Measurements from ENCODE around the gene MISP3.
A peak's percentile ranks its signal among the peaks of the same experiment; 100 is the strongest.
"Not testable (repeated sequence)": the region's sequence is repeated elsewhere in the genome, so short reads cannot be mapped to it uniquely, and the experiment has no call there.

The MISP3 gene

DNA sequence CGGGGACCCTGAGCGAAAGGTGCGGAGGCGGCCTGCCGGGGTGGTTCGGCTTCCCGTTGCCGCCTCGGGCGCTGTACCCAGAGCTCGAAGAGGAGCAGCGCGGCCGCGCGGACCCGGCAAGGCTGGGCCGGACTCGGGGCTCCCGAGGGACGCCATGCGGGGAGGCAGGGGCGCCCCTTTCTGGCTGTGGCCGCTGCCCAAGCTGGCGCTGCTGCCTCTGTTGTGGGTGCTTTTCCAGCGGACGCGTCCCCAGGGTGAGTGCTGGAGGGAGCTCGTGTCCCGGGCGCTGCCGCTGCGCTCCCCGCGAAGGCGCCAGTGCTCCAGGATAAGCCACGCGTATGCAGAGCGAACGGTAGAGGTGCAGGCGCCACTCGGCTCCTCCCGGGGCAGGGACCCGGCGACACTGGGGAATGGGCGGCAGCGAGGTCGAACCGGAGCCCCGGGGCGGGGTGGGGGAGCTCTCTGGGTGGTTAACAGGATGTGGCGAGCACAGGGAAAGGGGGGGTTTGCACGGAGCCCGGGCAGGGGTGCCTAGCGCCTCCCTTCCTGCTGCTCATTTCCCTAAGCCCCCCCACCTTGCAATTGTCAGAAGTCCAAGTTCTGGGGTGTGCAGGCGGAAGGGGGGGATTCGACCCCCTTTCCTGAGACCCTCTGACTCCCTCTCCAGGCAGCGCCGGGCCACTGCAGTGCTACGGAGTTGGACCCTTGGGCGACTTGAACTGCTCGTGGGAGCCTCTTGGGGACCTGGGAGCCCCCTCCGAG, 40.7 kb upstream of the MISP3 start, which contains the start of gene IL27RA:
IL27RA (plus strand) TSS at position 44 of the 762 bp plus-strand sequence; CDS start at position 155, 111 bp downstream.
- DNase-seq (ENCODE audit: extremely low read depth, low read depth), result no peak
- TF ChIP-seq, protein P1, sequence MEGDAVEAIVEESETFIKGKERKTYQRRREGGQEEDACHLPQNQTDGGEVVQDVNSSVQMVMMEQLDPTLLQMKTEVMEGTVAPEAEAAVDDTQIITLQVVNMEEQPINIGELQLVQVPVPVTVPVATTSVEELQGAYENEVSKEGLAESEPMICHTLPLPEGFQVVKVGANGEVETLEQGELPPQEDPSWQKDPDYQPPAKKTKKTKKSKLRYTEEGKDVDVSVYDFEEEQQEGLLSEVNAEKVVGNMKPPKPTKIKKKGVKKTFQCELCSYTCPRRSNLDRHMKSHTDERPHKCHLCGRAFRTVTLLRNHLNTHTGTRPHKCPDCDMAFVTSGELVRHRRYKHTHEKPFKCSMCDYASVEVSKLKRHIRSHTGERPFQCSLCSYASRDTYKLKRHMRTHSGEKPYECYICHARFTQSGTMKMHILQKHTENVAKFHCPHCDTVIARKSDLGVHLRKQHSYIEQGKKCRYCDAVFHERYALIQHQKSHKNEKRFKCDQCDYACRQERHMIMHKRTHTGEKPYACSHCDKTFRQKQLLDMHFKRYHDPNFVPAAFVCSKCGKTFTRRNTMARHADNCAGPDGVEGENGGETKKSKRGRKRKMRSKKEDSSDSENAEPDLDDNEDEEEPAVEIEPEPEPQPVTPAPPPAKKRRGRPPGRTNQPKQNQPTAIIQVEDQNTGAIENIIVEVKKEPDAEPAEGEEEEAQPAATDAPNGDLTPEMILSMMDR (IDR thresholded peaks at IDR 0.05; ENCODE audit: low read depth, low read length, missing control alignments), result peak; percentile 76
- H3K4me3 ChIP-seq (replicated peaks; ENCODE audit: low read depth, low read length), result peak within 1 kb of the TSS; percentile 74

- TF ChIP-seq, protein P1 (IDR thresholded peaks at IDR 0.05; ENCODE audit: low read depth, low read length, missing control alignments), result no peak
- H3K4me3 ChIP-seq (replicated peaks; ENCODE audit: low read depth, low read length), result no peak overlapping the region
- DNase-seq (ENCODE audit: extremely low read depth, low read depth), result no peak
These were observed 38.6 kb upstream of the MISP3 start for GRCh38 chr19:14033946-14034345.

DNA sequence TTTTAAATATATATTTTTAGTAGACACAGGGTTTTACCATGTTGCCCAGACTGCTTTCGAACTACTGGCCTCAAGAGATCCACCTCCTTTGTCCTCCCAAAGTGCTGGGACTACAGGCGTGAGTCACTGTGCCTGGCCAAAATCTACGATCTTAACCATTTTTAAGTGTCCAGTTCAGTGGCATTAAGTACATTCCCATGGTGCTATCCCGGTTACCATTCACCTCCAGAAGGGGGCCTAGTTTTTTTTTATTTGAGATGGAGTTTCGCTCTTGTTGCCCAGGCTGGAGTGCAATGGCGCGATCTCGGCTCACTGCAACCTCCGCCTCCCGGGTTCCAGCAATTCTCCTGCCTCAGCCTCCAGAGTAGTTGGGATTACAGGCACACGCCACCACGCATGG, 37.4 kb upstream of the MISP3 start:
- not testable (repeated sequence) for DNase-seq (ENCODE audit: extremely low read depth, low read depth); H3K4me3 ChIP-seq (replicated peaks; ENCODE audit: low read depth, low read length)

DNA sequence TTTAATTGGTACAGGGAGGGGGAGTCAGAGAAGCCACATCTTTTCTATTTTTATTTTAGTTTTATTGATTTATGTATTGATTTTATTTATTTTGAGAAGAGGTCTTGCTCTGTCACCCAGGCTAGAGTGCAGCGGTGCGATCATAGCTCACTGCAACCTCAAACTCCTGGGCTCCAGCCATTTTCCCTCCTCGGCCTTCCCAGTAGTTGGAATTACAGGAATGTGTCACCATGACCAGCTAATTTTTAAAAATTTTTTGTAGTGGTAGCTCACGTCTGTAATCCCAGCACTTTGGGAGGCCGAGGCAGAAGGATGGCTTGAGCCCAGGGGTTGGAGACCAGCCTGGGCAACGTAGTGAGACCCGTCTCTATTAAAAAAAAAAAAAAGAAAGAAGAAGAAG, 36.9 kb upstream of the MISP3 start:
- TF ChIP-seq, protein P1 (IDR thresholded peaks at IDR 0.05; ENCODE audit: low read depth, low read length, missing control alignments), result no peak
- no peak overlapping the region for H3K4me3 ChIP-seq (replicated peaks; ENCODE audit: low read depth, low read length)
- DNase-seq (ENCODE audit: extremely low read depth, low read depth), result no peak

DNA sequence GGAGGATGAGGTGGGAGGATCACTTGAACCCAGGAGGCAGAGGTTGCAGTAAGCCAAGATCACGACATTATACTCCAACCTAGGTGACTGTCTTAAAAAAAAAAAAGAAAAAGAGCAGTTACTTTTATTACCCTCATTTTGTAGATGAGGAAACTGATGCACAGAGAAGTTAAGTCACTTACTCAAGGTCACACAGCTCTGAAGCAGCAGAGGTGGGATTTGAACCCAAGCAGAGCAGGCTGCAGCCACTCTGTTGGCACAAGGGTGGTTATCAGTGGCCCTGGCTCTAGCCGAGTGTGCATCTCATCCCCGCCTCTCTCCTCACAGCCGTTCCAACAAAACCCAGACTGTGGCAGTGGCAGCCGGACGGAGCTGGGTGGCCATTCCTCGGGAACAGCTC, 33.4 kb upstream of the MISP3 start:
- no peak for DNase-seq (ENCODE audit: extremely low read depth, low read depth)
- no peak overlapping the region for H3K4me3 ChIP-seq (replicated peaks; ENCODE audit: low read depth, low read length)
- TF ChIP-seq, protein P1 (IDR thresholded peaks at IDR 0.05; ENCODE audit: low read depth, low read length, missing control alignments), result no peak

DNA sequence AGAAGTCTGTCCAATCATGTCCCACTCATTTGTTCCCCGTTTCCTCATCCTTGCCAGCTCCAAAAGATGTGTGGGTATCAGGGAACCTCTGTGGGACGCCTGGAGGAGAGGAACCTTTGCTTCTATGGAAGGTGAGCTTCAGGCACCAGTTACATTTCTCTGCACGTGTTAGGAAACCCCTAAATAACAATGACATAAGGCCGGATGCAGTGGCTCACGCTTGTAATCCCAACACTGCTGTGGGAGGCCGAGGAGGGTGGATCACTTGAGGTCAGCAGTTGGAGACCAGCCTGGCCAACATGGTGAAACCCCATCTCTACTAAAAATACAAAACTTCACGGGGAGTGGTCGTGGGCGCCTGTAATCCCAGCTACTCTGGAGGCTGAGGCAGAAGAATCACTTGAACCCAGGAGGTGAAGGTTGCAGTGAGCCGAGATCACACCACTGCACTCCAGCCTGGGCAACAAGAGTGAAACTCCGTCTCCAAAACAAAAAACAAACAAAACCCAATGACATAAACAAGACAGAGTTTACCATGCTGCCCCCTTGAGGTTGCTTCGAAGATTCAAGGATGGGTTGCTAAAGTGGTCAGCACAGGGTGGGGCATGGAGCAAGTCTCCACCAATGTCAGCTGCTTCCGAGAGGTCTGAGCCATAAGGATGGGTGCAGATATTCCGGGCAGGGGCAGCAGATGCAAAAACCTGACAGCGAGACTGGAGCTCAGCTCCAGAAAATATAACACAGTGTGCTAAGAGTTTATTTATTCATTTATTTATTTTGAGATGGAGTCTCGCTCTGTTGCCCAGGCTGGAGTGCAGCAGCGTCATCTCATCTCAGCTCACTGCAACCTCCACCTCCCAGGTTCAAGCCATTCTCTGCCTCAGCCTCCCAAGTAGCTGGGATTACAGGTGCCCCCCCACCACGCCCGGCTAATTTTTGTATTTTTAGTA, 29.7 kb upstream of the MISP3 start:
- TF ChIP-seq, protein P1 (IDR thresholded peaks at IDR 0.05; ENCODE audit: low read depth, low read length, missing control alignments), result peak; percentile 63
- not testable (repeated sequence) for H3K4me3 ChIP-seq (replicated peaks; ENCODE audit: low read depth, low read length)
- peak; percentile 81 for DNase-seq (ENCODE audit: extremely low read depth, low read depth)

DNA sequence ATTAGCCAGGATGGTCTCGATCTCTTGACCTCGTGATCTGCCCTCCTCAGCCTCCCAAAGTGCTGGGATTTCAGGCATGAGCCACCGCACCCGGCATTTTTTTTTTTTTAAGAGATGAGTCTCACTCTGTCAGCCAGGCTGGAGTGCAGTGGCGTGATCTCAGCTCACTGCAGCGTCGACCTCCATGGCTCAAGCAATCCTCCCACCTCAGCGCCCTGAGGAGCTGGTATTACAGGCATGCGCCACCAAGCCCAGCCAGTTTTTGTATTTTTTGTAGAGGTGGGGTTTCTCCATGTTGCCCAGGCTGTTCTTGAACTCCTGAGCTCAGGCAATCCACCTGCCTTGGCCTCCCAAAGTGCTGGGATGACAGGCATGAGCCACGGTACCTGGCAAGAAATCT, 24.7 kb upstream of the MISP3 start:
- DNase-seq (ENCODE audit: extremely low read depth, low read depth); H3K4me3 ChIP-seq (replicated peaks; ENCODE audit: low read depth, low read length): not testable (repeated sequence)
